ENCODE measurements around the gene ATG7.
A peak's percentile ranks its signal among the peaks of the same experiment; 100 is the strongest.

The ATG7 gene

GRCh38 chr3:11287404-11287803 lies 15.2 kb downstream of the ATG7 start:
- peaks cover 17% of the 10 kb centered on the region for H3K79me2 ChIP-seq (ENCODE audit: control insufficient read depth, low read length)
- H3K4me1 ChIP-seq (ENCODE audit: control insufficient read depth, low read length): peaks cover 32% of the 10 kb centered on the region
- H3F3A ChIP-seq (ENCODE audit: control insufficient read depth, insufficient read depth): peaks cover 10% of the 10 kb centered on the region; the same call in 1 of the 2 replicates
- TF ChIP-seq CTCF (IDR thresholded peaks at IDR 0.05; ENCODE audit: low read depth, low read length, poor library complexity, severe bottlenecking): no peak
- TF ChIP-seq EZH2phosphoT487 (IDR thresholded peaks at IDR 0.05; ENCODE audit: borderline replicate concordance, low read length): no peak
- peak overlapping the region; percentile 66 for H3K4me2 ChIP-seq (ENCODE audit: low read length)
- H3K9me2 ChIP-seq (replicated peaks; ENCODE audit: control insufficient read depth, low read length): no peaks in the 10 kb centered on the region
- no peaks in the 10 kb centered on the region for H4K20me1 ChIP-seq (ENCODE audit: control insufficient read depth, insufficient read depth, low read depth, low read length)
- H3K27me3 ChIP-seq (ENCODE audit: control insufficient read depth, low read length): no peaks in the 10 kb centered on the region
- H3K36me3 ChIP-seq (ENCODE audit: control insufficient read depth, low read length): peaks cover 15% of the 10 kb centered on the region
- no peak overlapping the region for H3K27ac ChIP-seq (ENCODE audit: low read depth, low read length)
- H3K4me3 ChIP-seq (ENCODE audit: low read length): no peak overlapping the region
- no peaks in the 10 kb centered on the region for H3K9me3 ChIP-seq (ENCODE audit: control insufficient read depth, insufficient read depth, low read length)

GRCh38 chr3:11288021-11288491 lies 15.9 kb downstream of the ATG7 start:
- Histone ChIP-seq H4K20me1 (ENCODE audit: control insufficient read depth, insufficient read depth, low read depth, low read length) (no peaks in the 10 kb centered on the region), H3K4me1 (ENCODE audit: control insufficient read depth, low read length) (peaks cover 32% of the 10 kb centered on the region), H3K79me2 (ENCODE audit: control insufficient read depth, low read length) (peaks cover 17% of the 10 kb centered on the region), H3K4me3 (ENCODE audit: low read length) (no peak overlapping the region), H3K36me3 (ENCODE audit: control insufficient read depth, low read length) (peaks cover 9% of the 10 kb centered on the region), H3K27me3 (ENCODE audit: control insufficient read depth, low read length) (no peaks in the 10 kb centered on the region), H3K9me3 (ENCODE audit: control insufficient read depth, insufficient read depth, low read length) (no peaks in the 10 kb centered on the region), H3K9me2 (replicated peaks; ENCODE audit: control insufficient read depth, low read length) (no peaks in the 10 kb centered on the region), H3F3A (ENCODE audit: control insufficient read depth, insufficient read depth) (peaks cover 10% of the 10 kb centered on the region; the same call in 1 of the 2 replicates), H3K27ac (ENCODE audit: low read depth, low read length) (peak overlapping the region; percentile 38; the same call in 1 of the 2 replicates), H3K4me2 (ENCODE audit: low read length) (peak overlapping the region; percentile 66)
- no peak for TF ChIP-seq EZH2phosphoT487 (IDR thresholded peaks at IDR 0.05; ENCODE audit: borderline replicate concordance, low read length)
- no peak for TF ChIP-seq CTCF (IDR thresholded peaks at IDR 0.05; ENCODE audit: low read depth, low read length, poor library complexity, severe bottlenecking)

GRCh38 chr3:11288786-11289637 lies 16.8 kb downstream of the ATG7 start:
- Histone ChIP-seq H3K4me2 (ENCODE audit: low read length) (peak overlapping the region; percentile 66), H3K27me3 (ENCODE audit: control insufficient read depth, low read length) (no peaks in the 10 kb centered on the region), H3K9me3 (ENCODE audit: control insufficient read depth, insufficient read depth, low read length) (no peaks in the 10 kb centered on the region), H3K9me2 (replicated peaks; ENCODE audit: control insufficient read depth, low read length) (no peaks in the 10 kb centered on the region), H4K20me1 (ENCODE audit: control insufficient read depth, insufficient read depth, low read depth, low read length) (no peaks in the 10 kb centered on the region), H3K79me2 (ENCODE audit: control insufficient read depth, low read length) (peaks cover 17% of the 10 kb centered on the region), H3K27ac (ENCODE audit: low read depth, low read length) (peak overlapping the region; percentile 38; the same call in 1 of the 2 replicates), H3K36me3 (ENCODE audit: control insufficient read depth, low read length) (peaks cover 9% of the 10 kb centered on the region; the same call in 1 of the 2 replicates), H3K4me1 (ENCODE audit: control insufficient read depth, low read length) (peaks cover 32% of the 10 kb centered on the region), H3K4me3 (ENCODE audit: low read length) (peak overlapping the region; percentile 48), H3F3A (ENCODE audit: control insufficient read depth, insufficient read depth) (peaks cover 8% of the 10 kb centered on the region; the same call in 1 of the 2 replicates)
- TF ChIP-seq EZH2phosphoT487 (IDR thresholded peaks at IDR 0.05; ENCODE audit: borderline replicate concordance, low read length) (no peak), CTCF (IDR thresholded peaks at IDR 0.05; ENCODE audit: low read depth, low read length, poor library complexity, severe bottlenecking) (no peak)

All from DOHH2 (cell line).